Measurements from ENCODE around the gene PLXNA4. TPM values are rescaled to one million over a fixed set of nuclear protein-coding genes. Genes with fewer than 3 reads are reported as not detected.

Gene PLXNA4
- total RNA-seq, 2 donors from 2014 or later, result 9.5 to 18.0 TPM

- Histone ChIP-seq H3K36me3 (no peaks in the 10 kb centered on the region), H3K27me3 (no peaks in the 10 kb centered on the region), H3K9me3 (no peaks in the 10 kb centered on the region), H3K4me3 (no peak overlapping the region), H3K27ac (no peak overlapping the region), H3K4me1 (no peaks in the 10 kb centered on the region)
- TF ChIP-seq CTCF (IDR thresholded peaks at IDR 0.05), result no peak
- DNase-seq (ENCODE audit: low spot score), result no peak
Observed at GRCh38 chr7:132609222-132609621, 33.0 kb upstream of the PLXNA4 start.

GRCh38 chr7:132608523-132608922 lies 32.3 kb upstream of the PLXNA4 start:
- Histone ChIP-seq H3K27ac (no peak overlapping the region), H3K36me3 (no peaks in the 10 kb centered on the region), H3K9me3 (no peaks in the 10 kb centered on the region), H3K27me3 (no peaks in the 10 kb centered on the region), H3K4me3 (no peak overlapping the region), H3K4me1 (no peaks in the 10 kb centered on the region)
- DNase-seq (ENCODE audit: low spot score), result no peak
- no peak for TF ChIP-seq CTCF (IDR thresholded peaks at IDR 0.05)

- no peak for DNase-seq (ENCODE audit: low spot score)
- no peak for TF ChIP-seq CTCF (IDR thresholded peaks at IDR 0.05)
- no peak overlapping the region for H3K27ac ChIP-seq
- H3K4me3 ChIP-seq, result no peak overlapping the region
- no peaks in the 10 kb centered on the region for H3K4me1 ChIP-seq
- H3K36me3 ChIP-seq, result no peaks in the 10 kb centered on the region
- no peaks in the 10 kb centered on the region for H3K9me3 ChIP-seq
- no peaks in the 10 kb centered on the region for H3K27me3 ChIP-seq
Observed at GRCh38 chr7:132607656-132608055, 31.4 kb upstream of the PLXNA4 start.

- no peak for DNase-seq (ENCODE audit: low spot score)
- TF ChIP-seq CTCF (IDR thresholded peaks at IDR 0.05), result no peak
- H3K27me3 ChIP-seq, result no peaks in the 10 kb centered on the region
- H3K4me3 ChIP-seq, result no peak overlapping the region
- H3K4me1 ChIP-seq, result no peaks in the 10 kb centered on the region
- H3K27ac ChIP-seq, result no peak overlapping the region
- H3K36me3 ChIP-seq, result no peaks in the 10 kb centered on the region
- no peaks in the 10 kb centered on the region for H3K9me3 ChIP-seq
Observed at GRCh38 chr7:132604121-132604520, 27.9 kb upstream of the PLXNA4 start.

GRCh38 chr7:132603220-132603833 lies 27.1 kb upstream of the PLXNA4 start:
- Histone ChIP-seq H3K4me3 (no peak overlapping the region), H3K27ac (no peak overlapping the region), H3K4me1 (no peaks in the 10 kb centered on the region), H3K27me3 (no peaks in the 10 kb centered on the region), H3K36me3 (no peaks in the 10 kb centered on the region), H3K9me3 (no peaks in the 10 kb centered on the region)
- DNase-seq (ENCODE audit: low spot score), result no peak
- no peak for TF ChIP-seq CTCF (IDR thresholded peaks at IDR 0.05)

GRCh38 chr7:132601783-132602182 lies 25.5 kb upstream of the PLXNA4 start:
- H3K4me3 ChIP-seq, result no peak overlapping the region
- no peaks in the 10 kb centered on the region for H3K27me3 ChIP-seq
- DNase-seq (ENCODE audit: low spot score), result no peak
- no peaks in the 10 kb centered on the region for H3K4me1 ChIP-seq
- no peak for TF ChIP-seq CTCF (IDR thresholded peaks at IDR 0.05)
- no peak overlapping the region for H3K27ac ChIP-seq
- H3K9me3 ChIP-seq, result no peaks in the 10 kb centered on the region
- H3K36me3 ChIP-seq, result no peaks in the 10 kb centered on the region

Data from right atrium auricular region (tissue), 2 donors.